ENCODE results near the gene SP3. TPM values are rescaled to one million over a fixed set of nuclear protein-coding genes. Genes with fewer than 3 reads are reported as not detected.

The SP3 gene
- total RNA-seq, 2 donors from 2014 or later = 79.1 to 161 TPM

DNA sequence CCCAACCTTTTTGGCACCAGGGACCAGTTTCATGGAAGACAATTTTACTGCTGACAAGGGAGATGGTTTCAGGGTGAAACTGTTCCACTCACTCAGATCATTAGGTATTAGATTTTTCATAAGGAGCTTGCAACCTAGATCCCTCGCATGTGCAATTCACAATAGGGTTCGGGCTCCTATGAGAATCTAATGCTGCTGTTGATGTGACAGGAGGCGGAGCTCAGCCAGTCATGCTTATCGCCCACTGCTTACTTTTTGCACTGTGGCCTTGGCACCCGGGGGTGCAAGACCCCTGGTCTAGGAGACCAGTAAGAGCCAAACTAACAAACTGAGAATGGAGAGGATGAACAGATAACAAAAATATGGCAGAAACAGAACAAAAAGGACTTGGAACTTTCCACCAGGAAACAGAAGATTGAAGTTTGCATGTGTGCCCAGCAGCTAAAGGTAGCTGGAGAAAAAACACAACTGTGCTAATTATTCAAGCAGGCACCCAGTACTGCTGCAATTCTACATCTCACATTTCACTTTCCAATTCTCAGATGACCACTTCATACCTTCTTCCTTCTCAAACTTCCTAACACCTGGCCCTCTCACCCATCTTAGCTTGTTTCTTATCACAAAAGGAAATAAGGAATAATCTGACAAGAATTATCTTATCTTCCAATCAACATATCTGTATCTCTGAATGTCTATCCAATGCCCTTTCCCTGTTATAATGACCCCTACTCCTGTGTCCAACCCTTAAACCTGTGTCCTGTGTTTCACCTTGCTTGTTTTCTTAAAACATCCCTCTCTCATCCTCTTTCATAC, 24.8 kb downstream of the SP3 start:
- DNase-seq (ENCODE audit: low spot score in 2 of 2) (no peak), ATAC-seq (no peak)
- peak overlapping the region; percentile 83 to 90 for H3K27ac Mint-ChIP-seq
- no peaks in the 10 kb centered on the region for H3K9me3 Mint-ChIP-seq
- H3K36me3 Mint-ChIP-seq = peaks cover 0 to 13% of the 10 kb centered on the region in 2 donors

DNA sequence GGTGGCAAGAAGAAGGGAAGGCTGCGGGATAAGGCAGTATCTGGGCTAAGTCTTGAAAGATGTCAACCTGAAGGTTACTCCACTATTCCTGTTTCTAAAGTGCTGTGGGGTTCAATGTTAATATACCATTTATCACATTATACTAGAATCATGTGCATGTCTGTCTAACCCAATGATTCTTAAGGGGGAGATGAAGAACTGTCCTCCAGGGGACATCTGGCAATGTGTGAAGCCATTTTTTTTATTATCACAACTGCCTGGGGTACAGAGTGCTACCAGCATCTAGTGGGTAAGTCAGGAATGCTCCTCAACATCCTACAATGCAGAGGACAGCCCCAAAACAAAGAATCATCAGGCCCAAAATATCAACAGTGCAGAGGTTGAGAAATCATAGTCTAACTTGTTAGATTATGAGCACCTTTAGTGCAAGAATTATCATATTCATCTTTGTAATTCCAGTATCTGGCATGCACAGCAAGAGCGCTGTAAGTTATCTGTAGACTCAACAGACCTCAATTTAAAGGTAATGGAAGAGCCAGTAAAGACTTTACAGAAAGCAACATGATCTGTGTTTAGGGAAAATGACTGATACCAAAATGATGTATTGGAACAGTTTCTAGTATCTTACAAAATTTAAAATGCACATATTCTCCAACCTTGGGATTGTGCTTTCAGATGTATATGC, 26.3 kb downstream of the SP3 start:
- ATAC-seq = no peak
- Mint-ChIP-seq H3K27ac (no peak overlapping the region), H3K36me3 (peaks cover 0 to 13% of the 10 kb centered on the region in 2 donors), H3K9me3 (no peaks in the 10 kb centered on the region)
- DNase-seq (ENCODE audit: low spot score in 2 of 2) = no peak

DNA sequence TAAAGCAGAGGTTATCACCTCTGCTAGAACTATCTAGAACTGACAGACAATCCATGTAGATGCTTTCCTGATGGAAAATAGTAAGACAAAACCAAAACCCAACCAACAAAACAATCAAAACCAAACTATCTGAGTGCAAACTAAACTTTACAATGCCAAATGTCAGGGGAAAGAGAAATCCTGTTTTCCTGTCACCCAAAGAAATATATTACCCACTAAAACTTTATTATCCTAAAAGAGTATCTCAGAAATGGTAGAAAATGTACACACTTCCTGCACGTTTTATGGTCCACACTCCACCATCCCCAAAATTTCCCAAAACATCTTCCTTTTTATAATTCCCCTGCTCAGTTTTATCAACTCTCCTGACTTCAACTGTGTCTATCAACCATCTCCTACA, 29.9 kb downstream of the SP3 start:
- ATAC-seq (no peak), DNase-seq (ENCODE audit: low spot score in 2 of 2) (no peak)
- Mint-ChIP-seq H3K27ac (no peak overlapping the region), H3K36me3 (peaks cover 0 to 13% of the 10 kb centered on the region in 2 donors), H3K9me3 (no peaks in the 10 kb centered on the region)

DNA sequence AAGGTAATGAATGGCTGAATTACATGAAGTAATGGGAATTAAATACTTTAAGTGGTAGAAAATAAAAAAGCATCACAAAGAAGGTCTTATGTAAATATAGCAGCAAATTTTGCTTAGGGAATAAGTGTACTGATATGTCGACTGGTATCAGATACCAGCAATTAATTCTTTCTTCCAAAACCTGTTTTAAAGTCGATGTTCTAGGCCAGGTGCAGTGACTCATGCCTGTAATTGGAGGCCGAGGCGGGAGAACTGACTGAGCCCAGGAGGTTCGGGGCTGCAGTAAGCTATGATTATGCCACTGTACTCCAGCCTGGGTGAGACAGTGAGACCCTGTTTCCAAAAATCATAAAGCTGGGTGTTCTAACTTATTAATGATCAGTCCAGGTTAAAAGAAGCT, 30.3 kb downstream of the SP3 start:
- peaks cover 0 to 15% of the 10 kb centered on the region in 2 donors for H3K36me3 Mint-ChIP-seq
- H3K27ac Mint-ChIP-seq = no peak overlapping the region
- DNase-seq (ENCODE audit: low spot score in 2 of 2) (no peak), ATAC-seq (no peak)
- no peaks in the 10 kb centered on the region for H3K9me3 Mint-ChIP-seq

DNA sequence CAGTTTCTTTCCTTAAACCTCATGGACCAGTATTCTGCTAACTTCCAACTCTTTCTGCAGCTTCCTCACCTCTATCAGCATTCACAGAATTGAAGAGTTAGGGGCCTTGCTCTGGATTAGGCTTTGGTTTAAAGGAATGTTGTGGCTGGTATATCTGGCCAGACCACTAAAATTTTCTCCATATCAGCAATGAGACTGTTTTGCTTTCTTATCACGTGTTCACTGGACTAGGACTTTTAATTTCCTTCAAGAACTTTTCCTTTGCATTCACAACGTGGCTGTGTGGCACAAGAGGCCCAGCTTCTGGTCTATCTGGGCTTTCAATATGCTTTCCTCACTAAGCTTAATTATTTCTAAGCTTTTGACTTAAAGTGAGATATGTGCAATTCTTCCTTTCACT, 33.4 kb downstream of the SP3 start:
- ATAC-seq = no peak
- DNase-seq (ENCODE audit: low spot score in 2 of 2) = no peak
- H3K27ac Mint-ChIP-seq = no peak overlapping the region
- H3K9me3 Mint-ChIP-seq = no peaks in the 10 kb centered on the region
- H3K36me3 Mint-ChIP-seq = peaks cover 8 to 35% of the 10 kb centered on the region in 2 donors

DNA sequence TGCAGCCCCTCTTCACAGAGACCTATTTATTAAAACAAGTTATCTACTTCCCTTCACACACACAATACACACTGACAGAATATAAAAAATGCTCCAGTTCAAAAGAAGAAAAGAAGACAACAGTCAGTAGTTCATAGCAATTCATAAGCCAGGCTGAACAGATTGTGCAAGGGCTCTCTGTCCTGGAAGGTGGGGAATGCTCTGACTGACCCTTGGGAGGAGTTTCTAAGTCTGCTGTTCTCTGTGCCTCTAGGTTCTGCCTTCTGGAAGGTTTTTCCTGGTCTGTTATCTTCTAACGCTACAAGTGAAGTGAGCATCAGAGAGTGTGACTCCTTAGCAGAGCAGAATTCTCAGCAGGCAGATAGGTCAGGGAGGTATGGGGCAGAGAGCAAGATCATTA, 35.7 kb downstream of the SP3 start:
- Mint-ChIP-seq H3K27ac (no peak overlapping the region), H3K9me3 (no peaks in the 10 kb centered on the region), H3K36me3 (peaks cover 8 to 38% of the 10 kb centered on the region in 2 donors)
- no peak for ATAC-seq
- DNase-seq (ENCODE audit: low spot score in 2 of 2) = no peak

- Mint-ChIP-seq H3K36me3 (peaks cover 8 to 43% of the 10 kb centered on the region in 2 donors), H3K27ac (peak overlapping the region in 1 of 2 donors; percentile 19), H3K9me3 (no peaks in the 10 kb centered on the region)
- peak in 1 of 2 donors; percentile 48 for ATAC-seq
- DNase-seq (ENCODE audit: low spot score in 2 of 2) = no peak
Measured at GRCh38 chr2:173926875-173927274, 38.3 kb downstream of the SP3 start.

GRCh38 chr2:173924285-173924684, 40.9 kb downstream of the SP3 start:
- ATAC-seq (no peak), DNase-seq (ENCODE audit: low spot score in 2 of 2) (no peak)
- H3K36me3 Mint-ChIP-seq = peaks cover 5 to 30% of the 10 kb centered on the region in 2 donors
- H3K27ac Mint-ChIP-seq = peak overlapping the region in 1 of 2 donors; percentile 47
- no peaks in the 10 kb centered on the region for H3K9me3 Mint-ChIP-seq

GRCh38 chr2:173922760-173923159, 42.4 kb downstream of the SP3 start:
- no peaks in the 10 kb centered on the region for H3K9me3 Mint-ChIP-seq
- no peak for DNase-seq (ENCODE audit: low spot score in 2 of 2)
- peaks cover 4 to 36% of the 10 kb centered on the region in 2 donors for H3K36me3 Mint-ChIP-seq
- ATAC-seq = peak in 1 of 2 donors; percentile 28
- H3K27ac Mint-ChIP-seq = peak overlapping the region in 1 of 2 donors; percentile 52

- Mint-ChIP-seq H3K27ac (peak overlapping the region; percentile 46 to 52), H3K36me3 (peaks cover 4 to 37% of the 10 kb centered on the region in 2 donors), H3K9me3 (no peaks in the 10 kb centered on the region)
- ATAC-seq (no peak), DNase-seq (ENCODE audit: low spot score in 2 of 2) (no peak)
Measured at GRCh38 chr2:173922068-173922467, 43.1 kb downstream of the SP3 start.

GRCh38 chr2:173914055-173914927, 50.9 kb downstream of the SP3 start:
- Mint-ChIP-seq H3K27ac (no peak overlapping the region), H3K36me3 (peaks cover 10 to 31% of the 10 kb centered on the region in 2 donors), H3K9me3 (no peaks in the 10 kb centered on the region)
- no peak for DNase-seq (ENCODE audit: low spot score in 2 of 2)
- no peak for ATAC-seq

DNA sequence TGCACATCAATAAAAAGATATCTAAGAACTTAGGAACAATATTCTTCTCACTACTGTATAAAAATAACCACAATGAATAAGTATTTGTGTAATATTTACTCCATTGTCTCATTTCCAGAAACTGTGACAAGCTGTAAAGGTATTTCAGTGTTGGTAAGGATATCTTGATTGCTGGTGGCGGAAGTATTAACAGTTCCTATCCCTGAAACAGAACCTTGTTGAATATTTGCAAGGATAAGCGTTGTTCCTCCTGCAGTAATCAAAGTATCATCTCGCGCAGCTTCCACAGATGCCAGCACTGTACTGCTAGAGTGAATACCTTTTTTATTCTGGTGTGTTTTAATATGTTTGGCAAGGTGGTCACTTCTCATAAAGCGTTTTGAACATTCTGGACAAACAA, 55.3 kb downstream of the SP3 start:
- DNase-seq (ENCODE audit: low spot score in 2 of 2) = no peak
- H3K36me3 Mint-ChIP-seq = peaks cover 9 to 35% of the 10 kb centered on the region in 2 donors

DNA sequence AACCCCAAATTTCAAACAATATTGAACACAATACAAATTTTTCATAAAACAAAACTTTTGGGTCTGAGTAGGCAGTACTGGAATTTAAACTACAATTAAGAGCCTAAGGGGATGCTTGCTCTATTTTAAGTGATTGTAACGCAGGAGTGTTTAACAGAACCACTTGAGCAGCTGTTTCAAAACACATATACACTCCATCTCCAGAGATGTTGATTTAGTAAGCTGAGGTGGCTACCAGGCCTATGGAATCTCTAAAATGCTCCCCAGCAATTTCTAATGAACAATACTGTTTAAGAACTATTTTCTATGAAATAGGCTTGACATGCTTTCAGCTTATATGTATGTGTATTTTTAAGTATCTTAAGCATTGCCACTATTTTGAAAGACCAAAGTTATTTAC, 58.5 kb downstream of the SP3 start:
- ATAC-seq (no peak), DNase-seq (ENCODE audit: low spot score in 2 of 2) (no peak)
- Mint-ChIP-seq H3K9me3 (no peaks in the 10 kb centered on the region), H3K36me3 (peaks cover 5 to 29% of the 10 kb centered on the region in 2 donors), H3K27ac (no peak overlapping the region)

More for the DNA sequence above, 55.3 kb downstream of the SP3 start:
- no peak for ATAC-seq
- Mint-ChIP-seq H3K27ac (no peak overlapping the region), H3K9me3 (no peaks in the 10 kb centered on the region)

- H3K36me3 Mint-ChIP-seq = peaks cover 5 to 24% of the 10 kb centered on the region in 2 donors
- ATAC-seq (peak in 1 of 2 donors; percentile 39), DNase-seq (ENCODE audit: low spot score in 2 of 2) (no peak)
Measured at GRCh38 chr2:173903601-173904394, 61.4 kb downstream of the SP3 start.

GRCh38 chr2:173898996-173899395, 66.2 kb downstream of the SP3 start:
- ATAC-seq = peak in 1 of 2 donors; percentile 63
- H3K36me3 Mint-ChIP-seq = peaks cover 0 to 6% of the 10 kb centered on the region in 2 donors
- H3K27ac Mint-ChIP-seq = peak overlapping the region in 1 of 2 donors; percentile 47
- DNase-seq (ENCODE audit: low spot score in 2 of 2) = no peak
- peaks cover 3 to 4% of the 10 kb centered on the region in 2 donors for H3K9me3 Mint-ChIP-seq

More at GRCh38 chr2:173903601-173904394, 61.4 kb downstream of the SP3 start:
- peak overlapping the region in 1 of 2 donors; percentile 35 for H3K27ac Mint-ChIP-seq
- H3K9me3 Mint-ChIP-seq = no peaks in the 10 kb centered on the region

GRCh38 chr2:173898178-173898668, 67.0 kb downstream of the SP3 start:
- DNase-seq (ENCODE audit: low spot score in 2 of 2) (no peak), ATAC-seq (peak; percentile 50 to 67)
- H3K27ac Mint-ChIP-seq = peak overlapping the region in 1 of 2 donors; percentile 47
- peaks cover 0 to 6% of the 10 kb centered on the region in 2 donors for H3K36me3 Mint-ChIP-seq
- peaks cover 3 to 4% of the 10 kb centered on the region in 2 donors for H3K9me3 Mint-ChIP-seq

All from activated naive CD4-positive, alpha-beta T cell treated with anti-CD3 and anti-CD28 coated beads, Interleukin-2, amount 50 U/mL, for 72 hours (primary cell).